ENCODE results near the gene PIEZO1. TPM values are rescaled to one million over a fixed set of nuclear protein-coding genes. Genes with fewer than 3 reads are reported as not detected.

The PIEZO1 gene
- total and polyA plus RNA-seq, 11 donors: 14.2 to 59.7 (median 31.2) TPM

GRCh38 chr16:88719933-88720296 is 65.1 kb downstream of the PIEZO1 start:
- peak overlapping the region in 1 of 12 donors; percentile 67 for H3K27ac ChIP-seq
- WGBS, 4 donors: 94 to 97% (median 95%) methylated on average over 11 to 19 of the region's 19 CpGs

DNA sequence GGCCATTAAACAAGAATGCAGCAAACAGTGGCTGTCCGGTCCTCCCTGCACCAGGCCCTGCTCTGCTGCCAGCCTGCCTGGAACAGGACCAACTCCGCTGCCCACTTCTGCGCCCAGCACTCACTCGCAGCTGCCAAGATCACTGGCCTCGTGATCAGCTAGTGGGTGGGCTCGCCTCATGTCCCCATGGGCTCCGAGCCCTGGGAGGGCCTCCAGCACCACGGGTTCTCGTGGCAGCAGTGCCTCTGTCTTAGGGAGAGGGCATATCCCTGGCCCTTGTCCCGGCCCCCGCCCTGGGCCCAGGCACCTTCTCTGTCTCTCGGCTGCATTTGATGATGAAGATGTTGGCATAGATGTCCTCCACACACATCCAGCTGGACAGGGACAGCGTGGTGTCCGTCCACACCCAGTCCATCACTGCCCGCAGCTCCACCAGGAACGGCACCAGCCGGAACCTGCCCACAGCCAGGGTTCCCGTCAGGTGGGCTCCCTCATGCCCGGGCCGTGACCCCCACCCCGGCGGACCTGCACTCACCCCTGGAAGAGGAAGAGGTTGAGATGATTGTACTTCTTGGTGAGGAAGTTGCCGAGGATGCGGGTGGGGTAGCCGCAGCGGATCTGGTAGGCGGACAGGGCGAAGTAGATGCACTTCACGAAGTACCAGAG is 65.6 kb downstream of the PIEZO1 start:
- Histone ChIP-seq H3K4me3 (no peak overlapping the region), H3K27me3 (no peaks in the 10 kb centered on the region), H3K27ac (peak overlapping the region in 5 of 12 donors; percentile 5 to 67 (median 40)), H3K9me3 (no peaks in the 10 kb centered on the region), H3K4me1 (no peaks in the 10 kb centered on the region), H3K36me3 (peaks cover 0 to 100% (median 87%) of the 10 kb centered on the region in 9 donors)
- TF ChIP-seq, protein P1, sequence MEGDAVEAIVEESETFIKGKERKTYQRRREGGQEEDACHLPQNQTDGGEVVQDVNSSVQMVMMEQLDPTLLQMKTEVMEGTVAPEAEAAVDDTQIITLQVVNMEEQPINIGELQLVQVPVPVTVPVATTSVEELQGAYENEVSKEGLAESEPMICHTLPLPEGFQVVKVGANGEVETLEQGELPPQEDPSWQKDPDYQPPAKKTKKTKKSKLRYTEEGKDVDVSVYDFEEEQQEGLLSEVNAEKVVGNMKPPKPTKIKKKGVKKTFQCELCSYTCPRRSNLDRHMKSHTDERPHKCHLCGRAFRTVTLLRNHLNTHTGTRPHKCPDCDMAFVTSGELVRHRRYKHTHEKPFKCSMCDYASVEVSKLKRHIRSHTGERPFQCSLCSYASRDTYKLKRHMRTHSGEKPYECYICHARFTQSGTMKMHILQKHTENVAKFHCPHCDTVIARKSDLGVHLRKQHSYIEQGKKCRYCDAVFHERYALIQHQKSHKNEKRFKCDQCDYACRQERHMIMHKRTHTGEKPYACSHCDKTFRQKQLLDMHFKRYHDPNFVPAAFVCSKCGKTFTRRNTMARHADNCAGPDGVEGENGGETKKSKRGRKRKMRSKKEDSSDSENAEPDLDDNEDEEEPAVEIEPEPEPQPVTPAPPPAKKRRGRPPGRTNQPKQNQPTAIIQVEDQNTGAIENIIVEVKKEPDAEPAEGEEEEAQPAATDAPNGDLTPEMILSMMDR (IDR thresholded peaks at IDR 0.05): no peak
- TF ChIP-seq POLR2A (IDR thresholded peaks at IDR 0.05): no peak
- DNase-seq: peak in 2 of 5 donors; percentile 62 to 69
- intact Hi-C loops (cut with DNase I): no loop called here
- ATAC-seq: peak; percentile 23 to 73 (median 47)
- WGBS, 4 donors: 76 to 80% (median 77%) methylated on average over 21 to 29 of the region's 29 CpGs

More at GRCh38 chr16:88719933-88720296, 65.1 kb downstream of the PIEZO1 start:
- Histone ChIP-seq H3K36me3 (peaks cover 0 to 100% (median 87%) of the 10 kb centered on the region in 9 donors), H3K9me3 (no peaks in the 10 kb centered on the region), H3K4me3 (no peak overlapping the region), H3K4me1 (no peaks in the 10 kb centered on the region), H3K27me3 (no peaks in the 10 kb centered on the region)
- DNase-seq: no peak
- intact Hi-C loops (cut with DNase I): no loop called here
- no peak for ATAC-seq
- TF ChIP-seq, protein P1 (IDR thresholded peaks at IDR 0.05): no peak
- TF ChIP-seq POLR2A (IDR thresholded peaks at IDR 0.05): no peak

GRCh38 chr16:88718178-88718577 is 66.8 kb downstream of the PIEZO1 start:
- intact Hi-C loops (cut with DNase I): no loop called here
- TF ChIP-seq, protein P1 (IDR thresholded peaks at IDR 0.05): no peak
- TF ChIP-seq POLR2A (IDR thresholded peaks at IDR 0.05): no peak

DNA sequence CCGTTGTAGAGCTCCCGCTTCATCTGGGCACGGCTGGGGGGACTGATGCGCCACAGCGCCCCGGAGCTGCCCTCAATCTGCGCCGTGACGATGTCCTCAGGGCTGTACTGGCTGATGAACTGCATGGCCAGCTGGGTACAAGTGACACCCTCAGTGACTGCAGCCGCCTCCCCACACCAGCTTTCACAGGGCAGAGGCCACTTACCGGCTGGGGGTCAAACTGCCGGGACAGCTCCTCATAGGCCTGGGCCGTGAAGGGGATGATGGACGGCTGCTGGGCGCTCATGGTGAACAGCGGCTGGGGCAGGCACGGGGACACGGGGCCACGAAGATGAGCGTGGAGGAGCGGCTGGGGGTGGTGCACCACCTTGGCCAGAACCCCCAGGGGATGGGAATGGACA is 68.4 kb downstream of the PIEZO1 start:
- no peak for ATAC-seq
- 95 to 97% (median 97%) methylated on average over 12 to 21 of the region's 21 CpGs for WGBS, 4 donors
- peaks cover 0 to 84% (median 76%) of the 10 kb centered on the region in 9 donors for H3K36me3 ChIP-seq

More at GRCh38 chr16:88718178-88718577, 66.8 kb downstream of the PIEZO1 start:
- DNase-seq (no peak), ATAC-seq (no peak)
- Histone ChIP-seq H3K36me3 (peaks cover 0 to 100% (median 87%) of the 10 kb centered on the region in 9 donors), H3K9me3 (no peaks in the 10 kb centered on the region), H3K27ac (peak overlapping the region in 1 of 12 donors; percentile 67), H3K27me3 (no peaks in the 10 kb centered on the region), H3K4me3 (no peak overlapping the region), H3K4me1 (no peaks in the 10 kb centered on the region)
- 87 to 96% (median 92%) methylated on average over 11 of the region's 11 CpGs for WGBS, 4 donors

More for the DNA sequence above, 68.4 kb downstream of the PIEZO1 start:
- H3K4me3 ChIP-seq: no peak overlapping the region
- no peak for TF ChIP-seq POLR2A (IDR thresholded peaks at IDR 0.05)
- TF ChIP-seq, protein P1 (IDR thresholded peaks at IDR 0.05): no peak
- no peaks in the 10 kb centered on the region for H3K27me3 ChIP-seq
- no peak overlapping the region for H3K27ac ChIP-seq
- intact Hi-C loops (cut with DNase I): no loop called here
- H3K4me1 ChIP-seq: no peaks in the 10 kb centered on the region
- no peak for DNase-seq
- H3K9me3 ChIP-seq: no peaks in the 10 kb centered on the region

All from heart left ventricle (tissue), 16 donors.